Activated CD8-positive, alpha-beta memory T cell treated with anti-CD3 and anti-CD28 coated beads, Interleukin-2, amount 50 U/mL, for 1 hour (primary cell): ENCODE results near the gene OSTM1.

Experiments used
- DNase-seq: peaks from one replicate; pipeline ENCODE4 v3.0.0-alpha.2; 2020; ENCODE audit errors: extremely low read depth

OSTM1 gene

GRCh38 chr6:108074359-108075144 lies at the start of gene OSTM1:
TSS of gene OSTM1 (minus strand) at chr6:108074741. CDS start at chr6:108074651, 90 bp downstream.
- peak; percentile 63 for DNase-seq

- no peak for DNase-seq
These were observed 49.4 kb upstream of the OSTM1 start for GRCh38 chr6:108123946-108124345.

GRCh38 chr6:108123481-108123929 lies 49.0 kb upstream of the OSTM1 start:
- DNase-seq, result no peak

- no peak for DNase-seq
These were observed 47.1 kb upstream of the OSTM1 start for GRCh38 chr6:108121612-108122011.

- no peak for DNase-seq
These were observed 45.8 kb upstream of the OSTM1 start for GRCh38 chr6:108120311-108120710.

GRCh38 chr6:108119769-108120141 lies 45.2 kb upstream of the OSTM1 start:
- no peak for DNase-seq

GRCh38 chr6:108118810-108119768 lies 44.5 kb upstream of the OSTM1 start:
- DNase-seq, result no peak

- DNase-seq, result no peak
These were observed 43.8 kb upstream of the OSTM1 start for GRCh38 chr6:108118359-108118724.

- no peak for DNase-seq
These were observed 43.2 kb upstream of the OSTM1 start for GRCh38 chr6:108117427-108118358.

- no peak for DNase-seq
These were observed 42.2 kb upstream of the OSTM1 start for GRCh38 chr6:108116546-108117426.

GRCh38 chr6:108115598-108116058 lies 41.1 kb upstream of the OSTM1 start:
- DNase-seq, result no peak

GRCh38 chr6:108114841-108115597 lies 40.5 kb upstream of the OSTM1 start:
- DNase-seq, result no peak

GRCh38 chr6:108113557-108114519 lies 39.3 kb upstream of the OSTM1 start:
- DNase-seq, result no peak

GRCh38 chr6:108108374-108108773 lies 33.8 kb upstream of the OSTM1 start:
- no peak for DNase-seq

- no peak for DNase-seq
These were observed 32.6 kb upstream of the OSTM1 start for GRCh38 chr6:108107102-108107501.

GRCh38 chr6:108106694-108107093 lies 32.2 kb upstream of the OSTM1 start:
- DNase-seq, result no peak

GRCh38 chr6:108106261-108106660 lies 31.7 kb upstream of the OSTM1 start:
- DNase-seq, result no peak

GRCh38 chr6:108105571-108105970 lies 31.0 kb upstream of the OSTM1 start:
- DNase-seq, result no peak

- DNase-seq, result no peak
These were observed 28.4 kb upstream of the OSTM1 start for GRCh38 chr6:108102965-108103364.
